HepG2 (cell line): Measurements from ENCODE around the gene THAP6. TPM values are rescaled to one million over a fixed set of nuclear protein-coding genes. Genes with fewer than 3 reads are reported as not detected.

Source experiments
- ATAC-seq: fragments of 200-7000 bp; cut with Tn5 transposase; 3 replicates; pipeline ENCODE4 v1.9.1; 2020; ENCODE audit warnings: mild to moderate bottlenecking, moderate library complexity
- BruUV-seq: library from RNA; stranded (reverse); fragments of 400-500 nt; replicated peaks from 2 replicates; lab custom pipeline; 2021; lab: Mats Ljungman, UMichigan
- CTCF ChIA-PET: fragments of 300-600 bp; formaldehyde crosslinking; extraction: SDS; loops from one replicate; lab custom pipeline; 2021; ENCODE audit warnings: low total read pairs, inconsistent platforms, low intra/inter-chr PET ratio; lab: Yijun Ruan, JAX
- POLR2A ChIA-PET: fragments of 350-600 bp; sonication (Branson Sonifier 250); formaldehyde crosslinking; loops from one replicate; lab custom pipeline; 2020; ENCODE audit warnings: antibody characterized with exemption, inconsistent platforms; lab: Yijun Ruan, JAX
- DNase-seq: peaks from one replicate; pipeline ENCODE4 v3.0.0-alpha.2; 2015; ENCODE audit warnings: low spot score
- FAIRE-seq: peaks from 3 replicates; lab custom pipeline; 2011; peaks lifted over from hg19 to GRCh38; lab: Jason Lieb, UNC
- H2AFZ ChIP-seq: one replicate; pipeline ENCODE4 v1.6.1; 2011; ENCODE audit warnings: low read length, inconsistent platforms
- H3K27ac ChIP-seq: fragments of 300-600 bp; 3 replicates; pipeline ENCODE4 v1.8.0; 2011; ENCODE audit warnings: mixed run types, mild to moderate bottlenecking, mixed read lengths, low read length, inconsistent platforms; ENCODE audit not compliant: insufficient read depth; ENCODE audit errors: extremely low read length
- H3K27me3 ChIP-seq, 2 experiments: fragments of 200-600 bp in 1 of 2; 2 replicates in 1 of 2; 3 replicates in 1 of 2; pipeline versions ENCODE4 v1.6.0 to v1.8.0; 2011; ENCODE audit warnings: low read length in 2 of 2, mild to moderate bottlenecking in 2 of 2, moderate library complexity in 2 of 2, inconsistent platforms in 1 of 2; ENCODE audit not compliant: insufficient read depth in 2 of 2, control insufficient read depth in 1 of 2
- H3K36me3 ChIP-seq, 2 experiments: fragments of 200-600 bp in 1 of 2; replicated peaks in 1 of 2; 2 replicates in 1 of 2; 3 replicates in 1 of 2; pipeline versions ENCODE4 v1.5.1 to v1.8.0; 2011; ENCODE audit warnings: low read length in 2 of 2, inconsistent platforms in 1 of 2; ENCODE audit not compliant: insufficient read depth in 2 of 2, control insufficient read depth in 1 of 2
- H3K4me1 ChIP-seq: 2 replicates; pipeline ENCODE4 v1.5.1; 2012; ENCODE audit warnings: low read length, inconsistent platforms; ENCODE audit not compliant: insufficient read depth
- H3K4me2 ChIP-seq: 2 replicates; pipeline ENCODE4 v1.6.0; 2011; ENCODE audit warnings: low read depth, low read length, inconsistent platforms
- H3K4me3 ChIP-seq, 3 experiments: fragments of 200-600 bp in 1 of 3; sonication (generic), shearing (Covaris generic) in 1 of 3; replicated peaks in 1 of 3; 2 replicates each; pipeline ENCODE4 v1.5.1; 2011 to 2016; ENCODE audit warnings: low read length in 3 of 3, inconsistent platforms in 2 of 3, low read depth in 2 of 3, mild to moderate bottlenecking in 2 of 3, control low read depth in 1 of 3, mixed read lengths in 1 of 3; ENCODE audit not compliant: insufficient read depth in 1 of 3
- H3K79me2 ChIP-seq: one replicate; pipeline ENCODE4 v1.6.1; 2011; ENCODE audit warnings: low read length, inconsistent platforms; ENCODE audit not compliant: insufficient read depth
- H3K9ac ChIP-seq: 2 replicates; pipeline ENCODE4 v1.6.0; 2011; ENCODE audit warnings: mild to moderate bottlenecking, low read depth, low read length, inconsistent platforms; ENCODE audit not compliant: insufficient read depth
- H3K9me3 ChIP-seq: 2 replicates; pipeline ENCODE4 v1.5.1; 2012; ENCODE audit warnings: mild to moderate bottlenecking, low read length
- H4K20me1 ChIP-seq: 2 replicates; pipeline ENCODE4 v1.6.0; 2011; ENCODE audit warnings: inconsistent platforms, mild to moderate bottlenecking, low read length, moderate library complexity; ENCODE audit not compliant: insufficient read depth
- ATF7-NPFF ChIP-seq: sonication (generic); formaldehyde crosslinking; IDR thresholded peaks from 2 replicates; pipeline ENCODE4 v1.8.1; 2023; ENCODE audit warnings: mild to moderate bottlenecking, low read depth, missing genetic modification reagents, moderate library complexity
- ELF1 ChIP-seq: sonication (generic); formaldehyde crosslinking; IDR thresholded peaks from 2 replicates; pipeline ENCODE4 v1.4.0; 2020; ENCODE audit warnings: missing genetic modification reagents
- FOXA1 ChIP-seq, 2 experiments: fragments of 450-650 bp in 1 of 2; sonication (generic) in 1 of 2; formaldehyde crosslinking in 1 of 2; IDR thresholded peaks; 2 replicates each; pipeline versions ENCODE4 v1.4.0 to v1.6.1; 2016 to 2020; ENCODE audit warnings: missing genetic modification reagents in 1 of 2
- IRF1 ChIP-seq: sonication (generic); formaldehyde crosslinking; IDR thresholded peaks from 2 replicates; pipeline ENCODE4 v1.4.0; 2020; ENCODE audit warnings: low read depth, mild to moderate bottlenecking, missing genetic modification reagents
- MEIS2 ChIP-seq: sonication (generic); formaldehyde crosslinking; IDR thresholded peaks from 2 replicates; pipeline ENCODE4 v1.9.0; 2021; ENCODE audit warnings: mild to moderate bottlenecking, missing genetic modification reagents
- NFRKB ChIP-seq: fragments of 450-650 bp; IDR thresholded peaks from 2 replicates; pipeline ENCODE4 v1.6.1; 2017
- RFXAP ChIP-seq: sonication (generic); formaldehyde crosslinking; IDR thresholded peaks from 2 replicates; pipeline ENCODE4 v1.4.0; 2020; ENCODE audit warnings: missing genetic modification reagents, borderline replicate concordance
- SMAD1 ChIP-seq: sonication (generic); formaldehyde crosslinking; IDR thresholded peaks from 2 replicates; pipeline ENCODE4 v1.4.0; 2020; ENCODE audit warnings: missing genetic modification reagents, low read depth, mild to moderate bottlenecking, borderline replicate concordance
- STAT5B ChIP-seq: sonication (generic); formaldehyde crosslinking; IDR thresholded peaks from 2 replicates; pipeline ENCODE4 v1.4.0; 2020; ENCODE audit warnings: missing genetic modification reagents
- ZBTB3 ChIP-seq: sonication (generic); formaldehyde crosslinking; IDR thresholded peaks from 2 replicates; pipeline ENCODE4 v1.4.0; 2020; ENCODE audit warnings: low read depth, mild to moderate bottlenecking, moderate library complexity, missing genetic modification reagents, borderline replicate concordance
- ZKSCAN5 ChIP-seq: sonication (generic); formaldehyde crosslinking; IDR thresholded peaks from 2 replicates; pipeline ENCODE4 v1.5.1; 2020; ENCODE audit warnings: mild to moderate bottlenecking, missing genetic modification reagents
- ZNF232 ChIP-seq: sonication (generic); formaldehyde crosslinking; IDR thresholded peaks from 2 replicates; pipeline ENCODE4 v1.4.0; 2020; ENCODE audit warnings: missing genetic modification reagents, borderline replicate concordance
- ZNF451 ChIP-seq: sonication (generic); formaldehyde crosslinking; IDR thresholded peaks from 2 replicates; pipeline ENCODE4 v1.5.0; 2020; ENCODE audit warnings: mild to moderate bottlenecking, missing genetic modification reagents
- ZNF550 ChIP-seq: sonication (generic); formaldehyde crosslinking; IDR thresholded peaks from 2 replicates; pipeline ENCODE4 v1.4.0; 2020; ENCODE audit warnings: mild to moderate bottlenecking, missing genetic modification reagents, borderline replicate concordance
- ZNF567 ChIP-seq: sonication (generic); formaldehyde crosslinking; IDR thresholded peaks from 2 replicates; pipeline ENCODE4 v1.8.1; 2023; ENCODE audit warnings: mild to moderate bottlenecking, missing genetic modification reagents, borderline replicate concordance
- ZSCAN30 ChIP-seq: sonication (generic); formaldehyde crosslinking; IDR thresholded peaks from 2 replicates; pipeline ENCODE4 v1.5.0; 2020; ENCODE audit warnings: mild to moderate bottlenecking, missing genetic modification reagents
- WGBS: methylation state at CpG from one replicate; pipeline ENCODE4 v1.1.6; 2017; ENCODE audit warnings: low lambda C conversion rate; 5-methylcytosine and 5-hydroxymethylcytosine counted together
- in situ Hi-C: cut with HindIII; loops from 2 replicates; pipeline ENCODE4 v1.10.0; 2017; ENCODE audit warnings: low pct_unique_long_range_greater_than_20kb; ENCODE audit not compliant: extremely low pct_ligation_motif_present
- intact Hi-C: fragments of 100-400 bp; cut with micrococcal nuclease; formaldehyde crosslinking; loops from one replicate; pipeline ENCODE4 v1.10.0; 2022; ENCODE audit not compliant: unreplicated experiment
- polyA plus RNA-seq, 8 experiments: library from polyadenylated mRNA; depleted of rRNA in 3 of 8; stranded (reverse) in 7 of 8; unstranded in 1 of 8; fragments of >200 nt; fragmentation: Illumina TruSeq in 4 of 8; extraction: Trizol in 4 of 8; gene quantifications; 2 replicates each; pipeline versions ENCODE4 v1.2.1 to v1.2.3, GENCODE V29; 2011 to 2016; ENCODE audit warnings: low read depth in 4 of 8, missing spikeins in 1 of 8, mixed read lengths in 1 of 8; ENCODE audit not compliant: insufficient read depth in 1 of 8
- total RNA-seq, 5 experiments: library from RNA; depleted of rRNA; stranded (reverse); fragments of >200 nt; fragmentation: Illumina TruSeq; extraction: Trizol; gene quantifications; 2 replicates each; pipeline ENCODE4 v1.2.3, GENCODE V29; 2016; ENCODE audit warnings: low read depth in 1 of 5
- TF ChIP-seq, protein P1 (sequence below), 2 experiments: sonication (generic) in 1 of 2; formaldehyde crosslinking in 1 of 2; IDR thresholded peaks; 2 replicates each; pipeline versions ENCODE4 v1.4.0 to v1.6.1; 2018 to 2020; ENCODE audit warnings: missing genetic modification reagents in 2 of 2, borderline replicate concordance in 1 of 2, low read depth in 1 of 2, mild to moderate bottlenecking in 1 of 2, missing biosample characterization in 1 of 2
- TF ChIP-seq, protein P2 (sequence below): IDR thresholded peaks from 2 replicates; pipeline ENCODE4 v1.6.1; 2012; ENCODE audit warnings: low read length, improper control_type of control experiment

The THAP6 gene
- total and polyA plus RNA-seq, 2 of the 13 experiments (the other 11 are each of a cell fraction or from before 2014, with no cell fraction given) = 9.3 to 14.7 TPM

- TF ChIP-seq ATF7-NPFF (CRISPR knock-in tag) (no peak), ZNF451 (CRISPR knock-in tag) (no peak), SMAD1 (CRISPR knock-in tag) (no peak), FOXA1 (IDR thresholded peaks at IDR 0.05) (no peak), FOXA1 (CRISPR knock-in tag; IDR thresholded peaks at IDR 0.05) (no peak), NFRKB (no peak), ZNF232 (CRISPR knock-in tag) (no peak), IRF1 (CRISPR knock-in tag) (no peak), ZSCAN30 (no peak), ZNF567 (CRISPR knock-in tag) (no peak), MEIS2 (CRISPR knock-in tag) (no peak)
- TF ChIP-seq, protein P1, sequence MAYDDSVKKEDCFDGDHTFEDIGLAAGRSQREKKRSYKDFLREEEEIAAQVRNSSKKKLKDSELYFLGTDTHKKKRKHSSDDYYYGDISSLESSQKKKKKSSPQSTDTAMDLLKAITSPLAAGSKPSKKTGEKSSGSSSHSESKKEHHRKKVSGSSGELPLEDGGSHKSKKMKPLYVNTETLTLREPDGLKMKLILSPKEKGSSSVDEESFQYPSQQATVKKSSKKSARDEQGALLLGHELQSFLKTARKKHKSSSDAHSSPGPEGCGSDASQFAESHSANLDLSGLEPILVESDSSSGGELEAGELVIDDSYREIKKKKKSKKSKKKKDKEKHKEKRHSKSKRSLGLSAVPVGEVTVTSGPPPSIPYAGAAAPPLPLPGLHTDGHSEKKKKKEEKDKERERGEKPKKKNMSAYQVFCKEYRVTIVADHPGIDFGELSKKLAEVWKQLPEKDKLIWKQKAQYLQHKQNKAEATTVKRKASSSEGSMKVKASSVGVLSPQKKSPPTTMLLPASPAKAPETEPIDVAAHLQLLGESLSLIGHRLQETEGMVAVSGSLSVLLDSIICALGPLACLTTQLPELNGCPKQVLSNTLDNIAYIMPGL (CRISPR knock-in tag; IDR thresholded peaks at IDR 0.05; ENCODE audit: borderline replicate concordance in 1 of 2, low read depth in 1 of 2) = no peak
These were observed 43.5 kb upstream of the THAP6 start (continued) for GRCh38 chr4:75470738-75471137.

- Histone ChIP-seq H3K9me3 (no peaks in the 10 kb centered on the region), H3K9ac (no peak overlapping the region), H3K27me3 (no peaks in the 10 kb centered on the region), H3K4me2 (no peak overlapping the region), H3K79me2 (no peaks in the 10 kb centered on the region), H3K27ac (no peak overlapping the region), H3K4me3 (no peak overlapping the region), H2AFZ (no peak overlapping the region), H3K4me1 (no peaks in the 10 kb centered on the region), H3K36me3 (peaks cover 4 to 12% of the 10 kb centered on the region in 2 experiments), H4K20me1 (no peaks in the 10 kb centered on the region)
- WGBS = 97% methylated on average over 3 of the region's 3 CpGs
- ATAC-seq (no peak), FAIRE-seq (no peak), DNase-seq (no peak)
- ChIA-PET CTCF (no interaction called here), POLR2A (no interaction called here)
- BruUV-seq = no TSS peak
- intact Hi-C loops = no loop called here
- in situ Hi-C loops = loop anchor here (25.0 kb wide), 1 partner anchor 540 kb away; the partner anchor contains the start of gene PARM1
- TF ChIP-seq RFXAP (CRISPR knock-in tag) = no peak
- no peak for TF ChIP-seq ZNF550 (CRISPR knock-in tag)
- TF ChIP-seq ZBTB3 (CRISPR knock-in tag) = no peak
- TF ChIP-seq ELF1 (CRISPR knock-in tag) = no peak
- no peak for TF ChIP-seq STAT5B (CRISPR knock-in tag)
- TF ChIP-seq ZNF567 (CRISPR knock-in tag) = no peak
- TF ChIP-seq, protein P2, sequence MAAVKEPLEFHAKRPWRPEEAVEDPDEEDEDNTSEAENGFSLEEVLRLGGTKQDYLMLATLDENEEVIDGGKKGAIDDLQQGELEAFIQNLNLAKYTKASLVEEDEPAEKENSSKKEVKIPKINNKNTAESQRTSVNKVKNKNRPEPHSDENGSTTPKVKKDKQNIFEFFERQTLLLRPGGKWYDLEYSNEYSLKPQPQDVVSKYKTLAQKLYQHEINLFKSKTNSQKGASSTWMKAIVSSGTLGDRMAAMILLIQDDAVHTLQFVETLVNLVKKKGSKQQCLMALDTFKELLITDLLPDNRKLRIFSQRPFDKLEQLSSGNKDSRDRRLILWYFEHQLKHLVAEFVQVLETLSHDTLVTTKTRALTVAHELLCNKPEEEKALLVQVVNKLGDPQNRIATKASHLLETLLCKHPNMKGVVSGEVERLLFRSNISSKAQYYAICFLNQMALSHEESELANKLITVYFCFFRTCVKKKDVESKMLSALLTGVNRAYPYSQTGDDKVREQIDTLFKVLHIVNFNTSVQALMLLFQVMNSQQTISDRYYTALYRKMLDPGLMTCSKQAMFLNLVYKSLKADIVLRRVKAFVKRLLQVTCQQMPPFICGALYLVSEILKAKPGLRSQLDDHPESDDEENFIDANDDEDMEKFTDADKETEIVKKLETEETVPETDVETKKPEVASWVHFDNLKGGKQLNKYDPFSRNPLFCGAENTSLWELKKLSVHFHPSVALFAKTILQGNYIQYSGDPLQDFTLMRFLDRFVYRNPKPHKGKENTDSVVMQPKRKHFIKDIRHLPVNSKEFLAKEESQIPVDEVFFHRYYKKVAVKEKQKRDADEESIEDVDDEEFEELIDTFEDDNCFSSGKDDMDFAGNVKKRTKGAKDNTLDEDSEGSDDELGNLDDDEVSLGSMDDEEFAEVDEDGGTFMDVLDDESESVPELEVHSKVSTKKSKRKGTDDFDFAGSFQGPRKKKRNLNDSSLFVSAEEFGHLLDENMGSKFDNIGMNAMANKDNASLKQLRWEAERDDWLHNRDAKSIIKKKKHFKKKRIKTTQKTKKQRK = no peak
- TF ChIP-seq ZKSCAN5 (CRISPR knock-in tag) = no peak
These were observed 37.1 kb upstream of the THAP6 start for GRCh38 chr4:75477201-75477600.
